Tibial nerve (tissue), 4 donors: Measurements from ENCODE around the gene LRBA. TPM values are rescaled to one million over a fixed set of nuclear protein-coding genes. Genes with fewer than 3 reads are reported as not detected.
A peak's percentile ranks its signal among the peaks of the same experiment; 100 is the strongest.

ENCODE experiments used
- DNase-seq, 2 donors: peaks; one replicate each; pipeline ENCODE4 v3.0.0-alpha.2; 2019; ENCODE audit warnings: low spot score in 2 of 2
- H3K27ac ChIP-seq, 4 donors: fragments of 200-600 bp; sonication (generic) in 3 of 4; one replicate each; pipeline ENCODE4 v1.5.1; 2017 to 2019; ENCODE audit warnings: mild to moderate bottlenecking in 1 of 4
- H3K27me3 ChIP-seq, 2 donors: fragments of 200-600 bp; sonication (generic) in 1 of 2; one replicate each; pipeline versions ENCODE4 v1.5.1 to v1.6.0; 2017 to 2019
- H3K36me3 ChIP-seq, 3 donors: fragments of 200-600 bp; sonication (generic); one replicate each; pipeline ENCODE4 v1.5.1; 2018 to 2019
- H3K4me1 ChIP-seq, 4 donors: fragments of 200-600 bp; sonication (generic) in 3 of 4; one replicate each; pipeline ENCODE4 v1.5.1; 2017 to 2019
- H3K4me3 ChIP-seq, 4 donors: fragments of 200-600 bp; sonication (generic) in 3 of 4; one replicate each; pipeline ENCODE4 v1.5.1; 2017 to 2019; ENCODE audit warnings: mild to moderate bottlenecking in 1 of 4, moderate library complexity in 1 of 4
- H3K9me3 ChIP-seq, 4 donors: fragments of 200-600 bp; sonication (generic) in 3 of 4; one replicate each; pipeline ENCODE4 v1.5.1; 2017 to 2019
- CTCF ChIP-seq, 5 experiments: fragments of 200-600 bp in 3 of 5; fragments of 450-650 bp in 2 of 5; sonication (generic) in 3 of 5; IDR thresholded peaks; one replicate each; pipeline ENCODE4 v1.5.1; 2016 to 2019; ENCODE audit warnings: antibody characterized with exemption in 5 of 5, mild to moderate bottlenecking in 3 of 5, moderate library complexity in 2 of 5
- EP300 ChIP-seq, 2 donors: sonication (generic); formaldehyde crosslinking; IDR thresholded peaks; one replicate each; pipeline ENCODE4 v1.6.1; 2017; ENCODE audit warnings: antibody characterized with exemption in 2 of 2, mild to moderate bottlenecking in 1 of 2
- POLR2A ChIP-seq, 2 donors: fragments of 450-650 bp; IDR thresholded peaks; one replicate each; pipeline ENCODE4 v1.6.1; 2017; ENCODE audit warnings: antibody characterized with exemption in 2 of 2, mild to moderate bottlenecking in 2 of 2, moderate library complexity in 2 of 2
- WGBS, 2 donors: methylation state at CpG; one replicate each; pipeline ENCODE4 v1.1.5; 2018; 5-methylcytosine and 5-hydroxymethylcytosine counted together
- total RNA-seq, 4 donors: library from RNA; depleted of rRNA; stranded (reverse); fragments of >200 nt; gene quantifications; one replicate each; pipeline ENCODE4 v1.1.0, GENCODE V29; 2016

The LRBA gene
- total RNA-seq, 4 donors from 2014 or later, result 35.4 to 43.1 (median 38.0) TPM

GRCh38 chr4:150699599-150699998, 315.5 kb downstream of the LRBA start:
- H3K27me3 ChIP-seq, result no peaks in the 10 kb centered on the region
- no peaks in the 10 kb centered on the region for H3K9me3 ChIP-seq
- H3K36me3 ChIP-seq, result no peaks in the 10 kb centered on the region
- no peak overlapping the region for H3K27ac ChIP-seq
- TF ChIP-seq POLR2A (IDR thresholded peaks at IDR 0.05) (no peak), CTCF (IDR thresholded peaks at IDR 0.05) (no peak), EP300 (IDR thresholded peaks at IDR 0.05) (no peak)
- no peak overlapping the region for H3K4me3 ChIP-seq
- no peaks in the 10 kb centered on the region for H3K4me1 ChIP-seq
- no peak for DNase-seq

GRCh38 chr4:150695162-150695561, 319.9 kb downstream of the LRBA start:
- no peak overlapping the region for H3K27ac ChIP-seq
- WGBS, 2 donors, result 67 to 76% methylated on average over 2 of the region's 2 CpGs
- no peaks in the 10 kb centered on the region for H3K9me3 ChIP-seq
- no peaks in the 10 kb centered on the region for H3K27me3 ChIP-seq
- H3K4me3 ChIP-seq, result no peak overlapping the region
- TF ChIP-seq CTCF (IDR thresholded peaks at IDR 0.05) (no peak), EP300 (IDR thresholded peaks at IDR 0.05) (no peak), POLR2A (IDR thresholded peaks at IDR 0.05) (no peak)
- H3K4me1 ChIP-seq, result no peaks in the 10 kb centered on the region
- DNase-seq, result no peak
- H3K36me3 ChIP-seq, result no peaks in the 10 kb centered on the region

- Histone ChIP-seq H3K27ac (no peak overlapping the region), H3K4me3 (no peak overlapping the region), H3K4me1 (no peaks in the 10 kb centered on the region), H3K36me3 (no peaks in the 10 kb centered on the region), H3K9me3 (no peaks in the 10 kb centered on the region), H3K27me3 (no peaks in the 10 kb centered on the region)
- DNase-seq, result no peak
- WGBS, 2 donors, result 68 to 76% methylated on average over 2 of the region's 2 CpGs
- TF ChIP-seq CTCF (IDR thresholded peaks at IDR 0.05), result no peak
- no peak for TF ChIP-seq POLR2A (IDR thresholded peaks at IDR 0.05)
- no peak for TF ChIP-seq EP300 (IDR thresholded peaks at IDR 0.05)
Measured at GRCh38 chr4:150694438-150694837, 320.6 kb downstream of the LRBA start.

GRCh38 chr4:150683775-150684350, 331.2 kb downstream of the LRBA start:
- Histone ChIP-seq H3K4me3 (no peak overlapping the region), H3K36me3 (no peaks in the 10 kb centered on the region), H3K27ac (peak overlapping the region in 1 of 4 donors; percentile 47), H3K4me1 (peaks cover 0 to 13% (median 0%) of the 10 kb centered on the region in 4 donors), H3K27me3 (no peaks in the 10 kb centered on the region), H3K9me3 (no peaks in the 10 kb centered on the region)
- TF ChIP-seq EP300 (IDR thresholded peaks at IDR 0.05) (no peak), CTCF (IDR thresholded peaks at IDR 0.05) (no peak), POLR2A (IDR thresholded peaks at IDR 0.05) (no peak)
- 53 to 61% methylated on average over 2 of the region's 2 CpGs for WGBS, 2 donors
- no peak for DNase-seq

GRCh38 chr4:150682126-150682525, 333.0 kb downstream of the LRBA start:
- DNase-seq, result no peak
- 88 to 91% methylated on average over 1 of the region's 1 CpG for WGBS, 2 donors
- H3K27ac ChIP-seq, result no peak overlapping the region
- H3K9me3 ChIP-seq, result no peaks in the 10 kb centered on the region
- no peaks in the 10 kb centered on the region for H3K27me3 ChIP-seq
- no peaks in the 10 kb centered on the region for H3K36me3 ChIP-seq
- TF ChIP-seq CTCF (IDR thresholded peaks at IDR 0.05) (no peak), EP300 (IDR thresholded peaks at IDR 0.05) (no peak)
- H3K4me1 ChIP-seq, result peaks cover 0 to 13% (median 0%) of the 10 kb centered on the region in 4 donors
- H3K4me3 ChIP-seq, result no peak overlapping the region
